Body of pancreas (tissue), 4 donors: ENCODE data around the gene ABHD17A. TPM values are rescaled to one million over a fixed set of nuclear protein-coding genes. Genes with fewer than 3 reads are reported as not detected.

ENCODE experiments used
- ATAC-seq: fragments of 150-250 bp; one replicate; pipeline ENCODE4 v1.9.1; 2016
- DNase-seq, 4 donors: peaks; one replicate each; pipeline ENCODE4 v3.0.0-alpha.2; 2019
- H3K27ac ChIP-seq, 4 donors: fragments of 200-600 bp; sonication (generic); 1 replicate in 3 of 4; 2 replicates in 1 of 4; pipeline versions ENCODE4 v1.5.1 to v1.6.1; 2016 to 2019; ENCODE audit warnings: mild to moderate bottlenecking in 1 of 4, mixed read lengths in 1 of 4, moderate library complexity in 1 of 4
- H3K27me3 ChIP-seq, 2 donors: fragments of 200-600 bp; sonication (generic); one replicate each; pipeline ENCODE4 v1.6.0; 2016; ENCODE audit warnings: mild to moderate bottlenecking in 1 of 2
- H3K36me3 ChIP-seq, 2 donors: fragments of 200-600 bp; sonication (generic); replicated peaks in 1 of 2; 2 replicates each; pipeline ENCODE4 v1.5.1; 2016; ENCODE audit warnings: low read depth in 2 of 2; ENCODE audit not compliant: insufficient read depth in 1 of 2
- H3K4me1 ChIP-seq: fragments of 200-600 bp; sonication (generic); one replicate; pipeline ENCODE4 v1.6.0; 2016
- H3K4me3 ChIP-seq, 2 donors: fragments of 200-600 bp; sonication (generic); 1 replicate in 1 of 2; 2 replicates in 1 of 2; pipeline ENCODE4 v1.5.1; 2016 to 2019
- H3K9me3 ChIP-seq, 3 donors: fragments of 200-600 bp; sonication (generic); 1 replicate in 2 of 3; 2 replicates in 1 of 3; pipeline ENCODE4 v1.5.1; 2016
- POLR2A ChIP-seq, 3 donors: fragments of 450-650 bp; IDR thresholded peaks; one replicate each; pipeline ENCODE4 v1.6.1; 2016; ENCODE audit warnings: antibody characterized with exemption in 3 of 3, mild to moderate bottlenecking in 2 of 3
- WGBS, 2 donors: methylation state at CpG; one replicate each; pipeline ENCODE4 v1.1.5; 2017; 5-methylcytosine and 5-hydroxymethylcytosine counted together
- intact Hi-C: fragments of 100-400 bp; cut with DNase I; formaldehyde crosslinking; loops from one replicate; pipeline ENCODE4 v1.15.1; 2023
- total RNA-seq, 2 donors: library from RNA; depleted of rRNA; stranded (reverse); fragments of >200 nt; gene quantifications; one replicate each; pipeline ENCODE4 v1.1.0, GENCODE V29; 2016
- TF ChIP-seq, protein P1 (sequence below), 7 experiments: fragments of 450-650 bp in 4 of 7; fragments of 200-600 bp in 3 of 7; sonication (generic) in 3 of 7; IDR thresholded peaks; one replicate each; pipeline ENCODE4 v1.5.1; 2016 to 2019; ENCODE audit warnings: antibody characterized with exemption in 7 of 7

ABHD17A gene
- total RNA-seq, 2 donors from 2014 or later = 56.8 to 100 TPM

DNA sequence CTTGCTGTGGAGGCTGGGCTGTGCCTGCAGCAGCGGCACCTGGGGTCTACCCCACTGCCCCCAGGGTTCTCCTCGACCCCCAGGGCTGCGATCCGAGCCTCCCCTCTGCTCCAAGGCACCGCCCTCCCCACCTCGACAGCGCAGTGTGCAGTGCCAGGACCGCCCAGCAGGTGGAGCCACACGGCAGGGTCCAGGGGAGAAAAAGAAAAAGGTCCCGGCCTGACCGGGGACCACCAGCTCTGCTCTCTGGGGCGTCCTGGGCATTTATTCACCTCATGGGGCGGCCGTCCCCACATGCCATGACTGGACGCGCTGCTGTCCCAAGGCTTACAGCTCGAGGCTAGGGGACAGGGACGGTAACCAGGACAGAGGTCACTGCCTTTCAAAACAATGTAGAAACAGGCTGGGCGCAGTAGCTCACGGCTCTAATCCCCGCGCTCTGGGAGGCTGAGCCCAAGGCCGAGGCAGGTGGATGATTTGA is 47.6 kb downstream of the ABHD17A start:
- Histone ChIP-seq H3K27me3 (no peaks in the 10 kb centered on the region), H3K4me1 (peaks cover 55% of the 10 kb centered on the region), H3K4me3 (no peak overlapping the region), H3K9me3 (no peaks in the 10 kb centered on the region), H3K27ac (no peak overlapping the region), H3K36me3 (no peaks in the 10 kb centered on the region)
- WGBS, 2 donors = 25 to 39% methylated on average over 14 to 23 of the region's 23 CpGs
- TF ChIP-seq, protein P1, sequence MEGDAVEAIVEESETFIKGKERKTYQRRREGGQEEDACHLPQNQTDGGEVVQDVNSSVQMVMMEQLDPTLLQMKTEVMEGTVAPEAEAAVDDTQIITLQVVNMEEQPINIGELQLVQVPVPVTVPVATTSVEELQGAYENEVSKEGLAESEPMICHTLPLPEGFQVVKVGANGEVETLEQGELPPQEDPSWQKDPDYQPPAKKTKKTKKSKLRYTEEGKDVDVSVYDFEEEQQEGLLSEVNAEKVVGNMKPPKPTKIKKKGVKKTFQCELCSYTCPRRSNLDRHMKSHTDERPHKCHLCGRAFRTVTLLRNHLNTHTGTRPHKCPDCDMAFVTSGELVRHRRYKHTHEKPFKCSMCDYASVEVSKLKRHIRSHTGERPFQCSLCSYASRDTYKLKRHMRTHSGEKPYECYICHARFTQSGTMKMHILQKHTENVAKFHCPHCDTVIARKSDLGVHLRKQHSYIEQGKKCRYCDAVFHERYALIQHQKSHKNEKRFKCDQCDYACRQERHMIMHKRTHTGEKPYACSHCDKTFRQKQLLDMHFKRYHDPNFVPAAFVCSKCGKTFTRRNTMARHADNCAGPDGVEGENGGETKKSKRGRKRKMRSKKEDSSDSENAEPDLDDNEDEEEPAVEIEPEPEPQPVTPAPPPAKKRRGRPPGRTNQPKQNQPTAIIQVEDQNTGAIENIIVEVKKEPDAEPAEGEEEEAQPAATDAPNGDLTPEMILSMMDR (IDR thresholded peaks at IDR 0.05) = peak; percentile 53 to 82 (median 74)
- no peak for TF ChIP-seq POLR2A (IDR thresholded peaks at IDR 0.05)
- ATAC-seq = peak; percentile 31
- intact Hi-C loops = no loop called here
- peak in 2 of 4 donors; percentile 46 to 48 for DNase-seq

DNA sequence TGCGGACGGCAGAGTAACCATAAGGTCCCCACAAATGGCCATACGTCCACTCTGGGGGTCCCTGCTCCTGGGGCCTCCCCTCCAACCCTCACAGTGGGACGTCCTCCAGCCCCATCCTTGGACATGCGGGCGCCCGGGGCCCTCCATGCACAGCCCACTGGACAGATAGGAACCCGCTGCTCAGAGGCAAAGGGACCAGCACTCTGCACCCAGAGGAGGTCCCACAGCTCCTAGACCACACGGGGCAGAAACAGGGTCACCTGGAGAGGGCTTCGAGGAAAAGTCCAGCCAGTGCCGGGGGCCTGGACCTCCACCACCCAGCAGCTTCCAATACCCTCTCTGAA is 48.1 kb downstream of the ABHD17A start:
- no peak overlapping the region for H3K27ac ChIP-seq
- 47 to 55% methylated on average over 3 to 11 of the region's 11 CpGs for WGBS, 2 donors
- intact Hi-C loops = no loop called here

DNA sequence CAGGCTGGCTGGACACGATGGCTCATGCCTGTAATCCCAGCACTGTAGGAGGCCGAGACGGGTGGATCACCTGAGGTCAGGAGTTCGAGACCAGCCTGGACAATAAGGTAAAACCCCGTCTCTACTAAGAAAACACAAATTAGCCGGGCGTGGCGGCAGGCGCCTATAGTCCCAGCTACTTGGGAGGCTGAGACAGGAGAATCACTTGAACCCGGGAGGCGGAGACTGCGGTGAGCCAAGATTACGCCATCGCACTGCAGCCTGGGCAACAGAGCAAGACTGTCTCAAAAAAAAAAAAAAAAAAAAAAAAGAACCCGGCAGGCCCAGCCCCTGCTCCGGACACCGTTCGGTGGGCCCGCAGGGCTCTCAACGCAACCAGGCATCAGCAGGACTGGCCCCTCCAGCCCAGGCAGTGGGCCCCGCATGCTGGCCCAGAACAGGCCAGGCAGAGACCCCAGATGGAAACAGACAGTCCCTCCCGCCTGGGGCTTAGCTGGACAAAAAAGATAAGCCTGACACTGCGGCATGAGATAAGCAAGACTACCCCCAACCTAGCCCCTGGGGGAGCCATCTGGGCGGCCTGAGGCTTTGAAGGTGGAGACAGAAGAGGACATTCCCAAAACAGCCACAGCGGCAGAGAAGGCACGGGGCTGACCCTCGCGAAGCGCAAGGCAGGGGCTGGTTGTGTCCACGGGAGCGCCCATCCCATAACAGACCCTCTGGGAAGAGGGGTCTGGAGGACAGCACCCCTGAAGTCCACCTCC is 48.7 kb downstream of the ABHD17A start:
- TF ChIP-seq, protein P1 (IDR thresholded peaks at IDR 0.05) = no peak
- TF ChIP-seq POLR2A (IDR thresholded peaks at IDR 0.05) = no peak
- H3K4me3 ChIP-seq = no peak overlapping the region
- WGBS, 2 donors = 81 to 90% methylated on average over 26 to 27 of the region's 31 CpGs
- H3K27ac ChIP-seq = no peak overlapping the region
- no peaks in the 10 kb centered on the region for H3K36me3 ChIP-seq
- DNase-seq (no peak), ATAC-seq (no peak)
- no peaks in the 10 kb centered on the region for H3K27me3 ChIP-seq
- no peaks in the 10 kb centered on the region for H3K9me3 ChIP-seq
- intact Hi-C loops = no loop called here
- H3K4me1 ChIP-seq = peaks cover 45% of the 10 kb centered on the region

More for the DNA sequence above, 48.1 kb downstream of the ABHD17A start:
- no peaks in the 10 kb centered on the region for H3K27me3 ChIP-seq
- no peak overlapping the region for H3K4me3 ChIP-seq
- H3K4me1 ChIP-seq = peaks cover 51% of the 10 kb centered on the region
- no peak for TF ChIP-seq POLR2A (IDR thresholded peaks at IDR 0.05)
- TF ChIP-seq, protein P1 (IDR thresholded peaks at IDR 0.05) = no peak
- H3K9me3 ChIP-seq = no peaks in the 10 kb centered on the region
- DNase-seq (no peak), ATAC-seq (no peak)
- H3K36me3 ChIP-seq = no peaks in the 10 kb centered on the region

DNA sequence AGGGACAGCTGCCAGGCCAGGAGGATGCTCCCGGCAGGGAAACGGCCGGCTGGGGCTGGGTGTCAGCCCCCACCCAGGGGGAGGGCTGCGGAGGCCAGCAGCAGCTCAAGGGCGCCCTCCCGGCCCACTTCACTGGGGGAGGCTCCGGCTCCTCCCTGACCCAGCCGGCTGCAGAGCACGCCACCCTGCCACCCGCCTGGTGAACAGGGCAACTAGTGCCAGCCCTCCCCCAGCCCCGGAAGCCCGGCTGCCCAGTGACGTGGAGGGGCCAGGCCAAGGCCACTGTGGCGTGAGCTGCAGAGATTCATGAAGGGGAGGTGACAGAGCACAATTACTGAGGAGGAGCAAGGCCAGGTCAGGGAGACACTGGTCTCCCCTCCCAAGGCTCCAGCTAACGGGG is 51.8 kb downstream of the ABHD17A start:
- Histone ChIP-seq H3K4me3 (no peak overlapping the region), H3K36me3 (no peaks in the 10 kb centered on the region), H3K4me1 (peaks cover 30% of the 10 kb centered on the region), H3K27ac (peak overlapping the region in 2 of 4 donors; percentile 4 to 37), H3K27me3 (no peaks in the 10 kb centered on the region), H3K9me3 (no peaks in the 10 kb centered on the region)
- DNase-seq = peak in 3 of 4 donors; percentile 40 to 58 (median 43)
- intact Hi-C loops = no loop called here
- TF ChIP-seq POLR2A (IDR thresholded peaks at IDR 0.05) = no peak
- TF ChIP-seq, protein P1 (IDR thresholded peaks at IDR 0.05) = no peak
- WGBS, 2 donors = 7 to 34% methylated on average over 5 to 15 of the region's 15 CpGs
- peak; percentile 70 for ATAC-seq
